Measurements from ENCODE around the gene C2.
"Not testable (repeated sequence)": the region's sequence is repeated elsewhere in the genome, so short reads cannot be mapped to it uniquely, and the experiment has no call there.

C2 gene

GRCh38 chr6:31961616-31962015 lies 34.1 kb downstream of the C2 start:
- DNase-seq: no peak

DNA sequence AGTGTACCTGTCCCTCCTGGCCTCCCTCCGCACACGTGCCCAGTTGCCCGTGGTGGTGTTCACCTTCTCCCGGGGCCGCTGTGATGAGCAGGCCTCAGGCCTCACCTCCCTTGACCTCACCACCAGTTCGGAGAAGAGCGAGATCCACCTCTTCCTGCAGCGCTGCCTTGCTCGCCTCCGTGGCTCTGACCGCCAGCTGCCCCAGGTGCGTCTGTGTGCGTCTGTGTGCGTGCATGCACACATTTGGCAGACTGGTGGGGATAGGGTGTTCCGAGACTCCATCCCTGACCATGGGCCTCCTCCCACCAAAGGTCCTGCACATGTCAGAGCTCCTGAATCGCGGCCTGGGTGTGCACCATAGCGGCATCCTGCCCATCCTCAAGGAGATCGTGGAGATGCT lies 36.4 kb downstream of the C2 start:
- no peak for DNase-seq

DNA sequence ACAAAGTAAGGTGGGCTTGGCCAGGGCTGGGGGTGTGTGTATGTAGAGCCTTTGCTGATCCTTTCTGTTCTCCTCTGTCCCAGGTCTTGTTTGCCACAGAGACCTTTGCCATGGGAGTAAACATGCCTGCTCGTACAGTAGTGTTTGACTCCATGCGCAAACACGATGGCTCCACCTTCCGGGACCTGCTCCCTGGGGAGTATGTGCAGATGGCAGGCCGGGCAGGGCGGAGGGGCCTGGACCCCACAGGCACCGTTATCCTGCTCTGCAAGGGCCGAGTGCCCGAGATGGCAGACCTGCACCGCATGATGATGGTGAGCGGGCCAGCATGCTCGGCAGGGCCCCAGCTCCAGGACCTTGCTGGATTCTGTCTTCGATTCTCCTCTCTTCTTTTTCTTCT lies 38.2 kb downstream of the C2 start:
- DNase-seq: no peak

GRCh38 chr6:31966506-31966905 lies 39.0 kb downstream of the C2 start:
- DNase-seq: no peak

- DNase-seq: no peak
Observed at GRCh38 chr6:31966997-31967925, 39.7 kb downstream of the C2 start.

DNA sequence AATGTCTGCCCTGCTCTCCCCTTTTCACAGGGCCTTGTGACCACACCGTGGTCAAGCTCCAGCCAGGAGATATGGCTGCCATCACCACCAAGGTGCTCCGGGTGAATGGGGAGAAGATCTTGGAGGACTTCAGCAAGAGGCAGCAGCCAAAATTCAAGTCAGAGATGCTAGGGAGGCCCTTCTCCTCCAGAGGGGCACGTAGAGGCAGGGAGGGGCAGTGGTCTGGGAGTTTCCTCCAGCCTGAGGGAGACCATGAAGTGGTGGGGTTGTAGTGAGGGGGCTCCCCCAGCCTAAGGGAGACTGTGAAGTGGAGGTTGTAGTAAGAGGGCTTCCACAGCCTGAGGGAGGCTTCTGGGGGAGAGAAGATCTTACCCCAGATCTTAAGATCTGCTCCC lies 40.4 kb downstream of the C2 start:
- no peak for DNase-seq

- DNase-seq: no peak
Observed at GRCh38 chr6:31968326-31968725, 40.8 kb downstream of the C2 start.

DNA sequence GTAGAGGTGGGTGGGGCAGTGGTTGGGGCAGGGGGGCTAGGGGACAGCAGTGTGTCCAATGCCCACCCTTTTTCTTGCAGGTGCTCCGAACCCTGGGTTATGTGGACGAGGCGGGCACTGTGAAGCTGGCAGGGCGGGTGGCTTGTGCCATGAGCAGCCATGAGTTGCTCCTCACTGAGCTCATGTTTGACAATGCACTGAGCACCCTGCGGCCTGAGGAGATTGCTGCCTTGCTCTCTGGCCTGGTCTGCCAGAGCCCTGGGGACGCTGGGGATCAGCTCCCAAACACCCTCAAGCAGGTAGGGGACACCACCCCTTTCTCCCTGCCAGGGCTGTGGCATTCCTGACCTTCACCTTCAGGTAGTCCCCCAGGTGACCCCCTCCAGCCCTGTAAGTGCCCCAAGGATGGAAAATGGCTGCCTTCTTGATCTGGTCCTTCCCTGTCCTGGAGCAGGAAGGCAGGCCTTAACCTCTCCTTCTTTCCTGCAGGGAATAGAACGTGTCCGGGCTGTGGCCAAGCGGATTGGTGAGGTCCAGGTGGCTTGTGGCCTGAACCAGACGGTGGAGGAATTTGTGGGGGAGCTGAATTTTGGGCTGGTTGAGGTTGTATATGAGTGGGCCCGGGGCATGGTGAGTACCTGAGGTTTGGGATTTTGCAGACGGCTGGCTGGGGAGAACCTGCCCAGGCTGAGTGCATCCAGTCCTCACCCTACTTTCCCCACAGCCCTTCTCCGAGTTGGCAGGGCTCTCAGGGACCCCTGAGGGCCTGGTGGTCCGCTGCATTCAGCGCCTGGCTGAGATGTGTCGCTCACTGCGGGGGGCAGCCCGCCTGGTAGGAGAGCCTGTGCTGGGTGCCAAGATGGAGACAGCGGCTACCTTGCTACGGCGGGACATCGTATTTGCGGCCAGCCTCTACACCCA lies 41.5 kb downstream of the C2 start:
- DNase-seq: no peak

GRCh38 chr6:31969712-31970603 lies 42.4 kb downstream of the C2 start:
- no peak for DNase-seq

- DNase-seq: peak; percentile 4
Observed at GRCh38 chr6:31970604-31971271, 43.2 kb downstream of the C2 start.

DNA sequence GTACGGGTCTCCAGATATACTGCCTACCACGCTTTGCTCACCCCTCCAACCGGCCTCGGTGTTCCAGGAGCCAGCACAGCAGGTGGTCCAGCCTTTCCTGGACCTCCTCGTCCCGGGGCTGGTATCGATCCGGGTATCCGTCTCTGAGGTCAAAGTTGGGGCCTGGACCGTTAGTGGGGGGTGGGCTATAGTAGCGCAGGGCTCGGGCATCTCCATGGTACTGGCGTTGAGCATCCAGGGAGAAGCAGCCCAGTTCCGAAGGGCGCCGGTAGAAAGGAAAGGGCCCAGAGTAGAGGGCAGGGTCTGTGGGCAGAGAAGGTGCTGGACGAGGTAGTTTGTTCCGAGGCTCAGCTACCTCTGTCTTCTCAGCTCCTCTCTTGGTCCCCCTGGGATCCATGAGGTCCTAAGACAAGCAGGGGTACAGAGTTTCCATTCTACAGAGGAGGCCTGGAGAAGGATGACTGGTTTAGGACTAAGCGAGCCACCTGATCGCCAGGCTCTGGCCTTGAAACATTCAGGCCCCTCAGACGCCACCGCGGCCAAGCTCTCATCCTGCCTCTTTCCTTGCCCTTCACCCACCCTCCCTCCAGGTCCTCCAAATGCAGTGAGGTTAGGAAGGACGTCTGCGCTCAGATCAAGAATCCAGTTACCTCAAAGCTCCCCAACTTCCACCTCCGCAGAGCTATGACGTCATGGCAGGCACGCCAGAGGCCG lies 43.9 kb downstream of the C2 start:
- DNase-seq: no peak

DNA sequence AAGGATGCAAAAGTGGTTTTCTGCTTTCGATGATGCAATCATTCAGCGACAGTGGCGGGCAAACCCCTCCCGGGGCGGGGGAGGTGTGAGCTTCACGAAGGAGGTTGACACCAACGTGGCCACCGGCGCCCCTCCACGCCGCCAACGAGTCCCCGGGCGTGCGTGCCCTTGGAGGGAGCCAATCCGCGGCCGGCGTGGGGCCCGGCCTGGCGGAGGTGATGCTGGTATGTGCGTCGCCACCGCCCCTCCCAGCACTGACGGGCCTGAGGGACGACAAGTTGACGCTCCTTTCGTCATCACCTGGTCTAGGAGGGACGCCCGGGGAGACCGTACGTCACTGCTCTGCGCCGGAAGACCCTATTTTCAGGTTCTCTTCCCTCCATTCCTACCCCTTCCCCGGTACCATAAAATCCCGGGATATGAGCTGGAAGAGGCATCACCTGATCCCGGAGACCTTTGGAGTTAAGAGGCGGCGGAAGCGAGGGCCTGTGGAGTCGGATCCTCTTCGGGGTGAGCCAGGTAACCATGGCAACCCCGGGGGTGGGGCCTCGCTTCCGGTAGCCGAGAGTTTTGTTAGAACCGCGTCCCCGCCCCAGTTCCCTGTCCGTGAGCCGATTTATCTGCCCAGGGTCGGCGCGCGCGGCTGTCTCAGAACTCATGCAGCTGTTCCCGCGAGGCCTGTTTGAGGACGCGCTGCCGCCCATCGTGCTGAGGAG lies 44.6 kb downstream of the C2 start, which contains the start of gene DXO:
Gene DXO (minus strand): TSS at position 146 of the 716 bp plus-strand sequence. CDS start 463 bp downstream, outside the sequence.
- peak; percentile 91 for DNase-seq

DNA sequence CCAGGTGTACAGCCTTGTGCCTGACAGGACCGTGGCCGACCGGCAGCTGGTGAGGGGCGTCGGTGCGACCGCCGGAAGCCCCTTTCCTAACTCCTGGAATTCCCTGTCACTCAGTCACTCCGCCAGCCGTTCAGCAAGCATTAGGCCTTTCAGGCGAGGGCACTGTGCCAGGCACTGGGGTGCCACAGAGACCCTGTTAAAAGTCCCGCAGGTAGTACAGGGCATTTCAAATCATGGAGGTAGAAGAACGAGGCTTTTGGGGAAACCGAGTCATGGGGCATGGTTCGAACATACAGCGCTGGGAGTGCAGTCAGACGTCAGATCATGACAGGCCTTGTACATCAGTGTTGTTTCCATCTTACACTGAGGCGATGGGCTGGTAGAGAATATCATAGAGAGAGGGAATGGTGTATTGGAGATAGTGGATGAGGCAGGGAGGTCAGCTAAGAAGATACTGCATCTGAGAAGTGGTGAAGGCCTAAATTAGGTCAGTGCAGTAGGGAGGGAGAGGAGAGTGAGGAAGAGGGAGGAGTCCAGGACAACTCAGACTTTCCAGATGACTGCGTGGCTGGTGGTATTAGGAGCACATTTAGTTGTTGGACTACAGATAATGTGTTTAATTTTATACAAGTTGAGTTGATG lies 45.3 kb downstream of the C2 start:
- no peak for DNase-seq

- not testable (repeated sequence) for DNase-seq
Observed at GRCh38 chr6:31976065-31976464, 48.5 kb downstream of the C2 start.

DNA sequence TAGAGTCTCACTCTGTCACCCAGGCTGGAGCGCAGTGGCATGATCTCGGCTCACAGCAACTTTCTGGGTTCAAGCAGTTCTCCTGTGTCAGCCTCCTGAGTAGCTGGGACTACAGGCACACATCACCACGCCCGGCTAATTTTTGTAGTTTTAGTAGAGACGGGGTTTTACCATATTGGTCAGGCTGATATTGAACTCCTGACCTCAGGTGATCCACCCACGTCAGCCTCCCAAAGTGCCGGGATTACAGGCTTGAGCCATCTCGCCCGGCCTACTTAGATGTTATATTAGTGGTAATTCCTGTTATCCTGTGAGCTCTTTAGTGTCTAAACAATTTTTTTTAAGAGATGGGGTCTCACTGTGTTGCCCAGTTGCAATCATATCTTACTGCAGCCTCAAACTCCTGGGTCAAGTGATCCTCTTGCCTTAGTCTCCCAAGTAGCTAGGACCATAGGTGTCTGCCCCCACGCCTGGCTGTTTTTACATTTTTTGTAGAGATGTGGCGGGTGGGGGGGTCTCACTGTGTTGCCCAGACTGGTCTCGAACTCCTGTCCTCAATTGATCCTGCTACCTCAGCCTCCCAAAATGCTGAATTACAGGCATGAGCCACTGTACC lies 50.4 kb downstream of the C2 start:
- no peak for DNase-seq

DNA sequence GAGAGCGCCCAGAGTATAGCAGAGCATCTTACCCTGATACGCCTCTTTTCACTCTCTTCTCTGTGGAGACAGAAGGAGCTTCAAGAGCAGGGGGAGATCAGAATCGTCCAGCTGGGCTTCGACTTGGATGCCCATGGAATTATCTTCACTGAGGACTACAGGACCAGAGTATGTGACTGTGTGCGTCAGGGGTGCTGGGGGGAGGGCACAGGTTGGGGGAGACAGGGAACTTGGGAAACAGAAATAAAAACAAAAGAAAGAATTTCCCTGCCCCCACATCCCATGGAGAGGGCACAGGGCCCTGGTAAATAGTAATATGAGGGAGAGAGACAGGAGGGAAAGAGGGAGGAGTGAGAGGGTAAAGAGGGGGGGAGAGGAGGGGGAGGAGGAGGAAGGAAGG lies 51.3 kb downstream of the C2 start:
- no peak for DNase-seq

- no peak for DNase-seq
Observed at GRCh38 chr6:31979238-31979898, 51.9 kb downstream of the C2 start.

DNA sequence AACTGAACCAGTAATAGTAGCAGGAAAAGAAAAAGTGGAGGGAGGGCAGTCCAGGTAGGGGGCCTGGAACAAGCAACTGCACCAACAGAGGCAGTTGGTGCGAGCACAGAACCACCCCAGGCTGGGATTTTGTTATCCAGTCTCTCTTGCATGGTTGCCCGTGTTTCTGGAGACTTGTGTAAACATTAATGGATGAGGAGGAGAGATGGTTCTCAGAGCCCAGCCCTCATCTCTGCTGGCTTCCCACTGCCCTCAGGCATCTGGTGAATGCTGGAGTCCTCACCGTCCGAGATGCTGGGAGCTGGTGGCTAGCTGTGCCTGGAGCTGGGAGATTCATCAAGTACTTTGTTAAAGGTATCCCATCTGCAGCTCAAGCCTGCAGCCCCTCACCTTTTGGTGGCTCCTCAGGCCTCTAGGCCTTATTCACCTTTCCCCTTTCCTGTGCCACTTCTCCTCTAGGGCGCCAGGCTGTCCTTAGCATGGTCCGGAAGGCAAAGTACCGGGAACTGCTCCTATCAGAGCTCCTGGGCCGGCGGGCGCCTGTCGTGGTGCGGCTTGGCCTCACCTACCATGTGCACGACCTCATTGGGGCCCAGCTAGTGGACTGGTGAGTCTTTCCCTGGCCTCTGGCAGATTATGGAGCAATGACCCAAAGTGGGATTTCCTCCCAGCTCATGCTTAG lies 52.8 kb downstream of the C2 start:
- DNase-seq: not testable (repeated sequence)
